ENCODE data around the gene GDAP1L1. TPM values are rescaled to one million over a fixed set of nuclear protein-coding genes. Genes with fewer than 3 reads are reported as not detected.

Gene GDAP1L1
- total and polyA plus RNA-seq, 2 donors (not counting 3 experiments of a cell fraction or from before 2014, with no cell fraction given) = not detected

DNA sequence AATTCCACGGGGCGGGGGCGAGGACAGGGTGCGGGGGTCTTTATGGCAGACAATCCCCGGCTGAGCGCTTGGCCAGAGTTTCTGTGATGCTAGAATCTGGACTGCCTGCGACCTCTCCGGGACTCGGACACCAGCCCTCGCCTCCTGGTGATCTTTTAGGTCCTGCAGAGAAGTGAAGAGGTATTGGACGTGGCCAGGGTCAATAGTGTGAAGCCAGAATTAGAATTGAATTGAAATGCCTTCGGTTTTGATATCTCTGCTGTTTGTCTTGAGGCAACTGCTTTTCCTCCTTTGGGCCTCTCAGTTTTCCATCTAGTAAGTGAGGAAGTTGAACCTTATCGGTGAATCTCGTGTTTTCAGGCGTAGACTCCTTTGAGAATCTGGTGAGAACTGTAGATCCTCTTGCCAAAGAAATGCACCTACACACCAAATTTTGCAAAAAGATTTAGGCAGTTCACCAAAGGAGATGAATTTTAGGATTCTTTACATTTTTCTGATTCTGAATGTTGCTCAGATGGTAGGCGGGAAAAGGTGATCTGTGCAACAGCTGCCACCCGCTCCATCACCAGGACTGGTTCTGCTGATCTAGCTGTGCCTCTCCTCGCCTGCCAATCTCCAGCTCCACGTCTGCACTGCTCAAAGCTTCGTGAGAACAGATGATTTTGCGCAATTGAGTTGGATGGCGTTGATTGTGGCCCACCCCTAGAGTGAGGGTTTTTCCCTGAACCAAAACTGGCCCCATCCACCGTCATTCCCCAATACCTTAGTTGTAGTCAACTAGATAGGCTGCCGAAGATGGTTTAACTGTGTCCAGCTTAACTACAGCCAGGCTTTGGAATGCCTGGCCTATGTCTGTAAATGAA is 35.7 kb upstream of the GDAP1L1 start:
- POLR2A ChIA-PET = no interaction called here
- dilution Hi-C loops (cut with MboI; ENCODE audit: extremely low pct_ligation_motif_present, low sequenced_read_pairs) = no loop called here

More for the DNA sequence above, 35.7 kb upstream of the GDAP1L1 start:
- TSS peak; percentile 88 for BruUV-seq (replicated peaks)
- DNase-seq (ENCODE audit: low read depth, low spot score) (no peak), FAIRE-seq (no peak)
- Histone ChIP-seq H3K9ac (replicated peaks; ENCODE audit: extremely low read depth, insufficient read depth, low read length) (peak overlapping the region; percentile 90), H2AFZ (ENCODE audit: low read depth, low read length) (peak overlapping the region; percentile 80), H3K4me2 (ENCODE audit: insufficient read depth, low read length) (peak overlapping the region; percentile 82), H3K9me3 (replicated peaks; ENCODE audit: control insufficient read depth, insufficient read depth, low read length) (no peaks in the 10 kb centered on the region), H3K9me1 (replicated peaks; ENCODE audit: control insufficient read depth, extremely low read depth, insufficient read depth, low read length) (no peaks in the 10 kb centered on the region), H3K4me1 (ENCODE audit: control insufficient read depth, extremely low read depth, insufficient read depth, low read length) (peaks cover 27% of the 10 kb centered on the region), H3K4me3 (replicated peaks in 1 of 3; ENCODE audit: insufficient read depth in 1 of 3, low read depth in 1 of 3, low read length in 3 of 3) (peak overlapping the region; percentile 61 to 81 (median 79)), H4K20me1 (replicated peaks; ENCODE audit: control insufficient read depth, extremely low read depth, insufficient read depth, low read length) (peaks cover 4% of the 10 kb centered on the region), H3K36me3 (ENCODE audit: control insufficient read depth in 2 of 2, extremely low read depth in 1 of 2, insufficient read depth in 2 of 2, low read length in 2 of 2) (peaks cover under 1% of the 10 kb centered on the region in 2 experiments), H3K27ac (ENCODE audit: insufficient read depth, low read depth, low read length) (peak overlapping the region; percentile 83), H3K79me2 (ENCODE audit: control insufficient read depth, insufficient read depth, low read length) (peaks cover 37% of the 10 kb centered on the region), H3K27me3 (ENCODE audit: control insufficient read depth in 2 of 2, insufficient read depth in 2 of 2, low read length in 2 of 2) (no peaks in the 10 kb centered on the region)
- CTCF ChIA-PET = interaction anchor here (9.7 kb wide), 1 partner anchor 100 kb away, joined by 199 read pairs; the partner anchor contains the start of gene FITM2
- intact Hi-C loops (cut with micrococcal nuclease) = loop anchor here (2.0 to 10.0 kb wide), 3 partner anchors 257 to 481 kb away; partner anchors contain the start of gene SERINC3
- TF ChIP-seq FOS (IDR thresholded peaks at IDR 0.05; ENCODE audit: borderline replicate concordance, insufficient read depth, low read length) (no peak), GATA2 (IDR thresholded peaks at IDR 0.05; ENCODE audit: insufficient read depth, insufficient read length, low read depth, low read length) (no peak), EZH2 (IDR thresholded peaks at IDR 0.05; ENCODE audit: borderline replicate concordance, low read depth, low read length, severe bottlenecking) (no peak), MAX (IDR thresholded peaks at IDR 0.05; ENCODE audit: insufficient read depth, insufficient read length) (no peak), POLR2AphosphoS5 (IDR thresholded peaks at IDR 0.05; ENCODE audit: insufficient read depth, low read depth, low read length) (no peak), POLR2A (IDR thresholded peaks at IDR 0.05; ENCODE audit: low read depth, low read length) (no peak), MYC (IDR thresholded peaks at IDR 0.05; ENCODE audit: low read depth, low read length) (no peak), JUN (IDR thresholded peaks at IDR 0.05; ENCODE audit: borderline replicate concordance, insufficient read depth, insufficient read length, low read depth) (no peak)
- TF ChIP-seq, protein P1, sequence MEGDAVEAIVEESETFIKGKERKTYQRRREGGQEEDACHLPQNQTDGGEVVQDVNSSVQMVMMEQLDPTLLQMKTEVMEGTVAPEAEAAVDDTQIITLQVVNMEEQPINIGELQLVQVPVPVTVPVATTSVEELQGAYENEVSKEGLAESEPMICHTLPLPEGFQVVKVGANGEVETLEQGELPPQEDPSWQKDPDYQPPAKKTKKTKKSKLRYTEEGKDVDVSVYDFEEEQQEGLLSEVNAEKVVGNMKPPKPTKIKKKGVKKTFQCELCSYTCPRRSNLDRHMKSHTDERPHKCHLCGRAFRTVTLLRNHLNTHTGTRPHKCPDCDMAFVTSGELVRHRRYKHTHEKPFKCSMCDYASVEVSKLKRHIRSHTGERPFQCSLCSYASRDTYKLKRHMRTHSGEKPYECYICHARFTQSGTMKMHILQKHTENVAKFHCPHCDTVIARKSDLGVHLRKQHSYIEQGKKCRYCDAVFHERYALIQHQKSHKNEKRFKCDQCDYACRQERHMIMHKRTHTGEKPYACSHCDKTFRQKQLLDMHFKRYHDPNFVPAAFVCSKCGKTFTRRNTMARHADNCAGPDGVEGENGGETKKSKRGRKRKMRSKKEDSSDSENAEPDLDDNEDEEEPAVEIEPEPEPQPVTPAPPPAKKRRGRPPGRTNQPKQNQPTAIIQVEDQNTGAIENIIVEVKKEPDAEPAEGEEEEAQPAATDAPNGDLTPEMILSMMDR (IDR thresholded peaks at IDR 0.05; ENCODE audit: extremely low read depth in 1 of 2, insufficient read depth in 1 of 2, low read depth in 1 of 2, low read length in 2 of 2) = no peak
